HTR-8/SVneo (cell line): ENCODE measurements around the gene CTDP1.
"Not testable (repeated sequence)": the region's sequence is repeated elsewhere in the genome, so short reads cannot be mapped to it uniquely, and the experiment has no call there.

Experiments
- DNase-seq: peaks from one replicate; pipeline ENCODE4 v3.0.0; 2011; ENCODE audit warnings: low spot score, mixed read lengths; ENCODE audit not compliant: insufficient read length
- FAIRE-seq: peaks from 2 replicates; lab custom pipeline; 2011; peaks lifted over from hg19 to GRCh38; lab: Jason Lieb, UNC

The CTDP1 gene

DNA sequence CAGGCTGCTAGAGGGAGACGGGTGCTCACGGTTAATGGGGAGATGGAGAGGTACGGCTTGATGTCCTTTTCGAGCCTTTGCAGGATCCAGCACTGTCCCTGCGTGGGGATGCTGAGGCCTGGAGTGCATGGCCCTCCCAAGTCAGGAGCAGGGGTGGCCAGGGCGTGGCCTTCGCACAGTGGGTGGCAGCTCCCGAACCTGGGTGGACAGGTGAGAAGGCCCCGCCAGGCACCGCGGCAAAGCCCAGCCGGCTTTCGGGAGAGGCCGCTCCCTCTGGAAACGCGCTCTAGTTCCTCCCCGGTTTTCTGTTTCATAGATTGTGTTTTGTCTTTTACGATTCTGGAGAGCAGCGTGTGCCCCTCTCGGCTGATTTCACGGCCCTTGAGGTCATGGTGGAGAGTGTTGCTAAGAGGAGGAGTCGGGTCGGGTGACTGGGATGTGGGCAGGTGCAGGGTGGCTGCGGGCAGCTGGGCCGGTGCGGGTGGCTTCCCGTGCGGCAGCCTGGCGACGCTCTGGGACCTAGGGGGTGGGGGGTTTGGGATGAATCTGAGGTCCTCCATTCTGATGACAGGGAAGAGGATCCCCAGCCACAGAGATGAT lies 39.4 kb downstream of the CTDP1 start:
- DNase-seq (no peak), FAIRE-seq (no peak)

DNA sequence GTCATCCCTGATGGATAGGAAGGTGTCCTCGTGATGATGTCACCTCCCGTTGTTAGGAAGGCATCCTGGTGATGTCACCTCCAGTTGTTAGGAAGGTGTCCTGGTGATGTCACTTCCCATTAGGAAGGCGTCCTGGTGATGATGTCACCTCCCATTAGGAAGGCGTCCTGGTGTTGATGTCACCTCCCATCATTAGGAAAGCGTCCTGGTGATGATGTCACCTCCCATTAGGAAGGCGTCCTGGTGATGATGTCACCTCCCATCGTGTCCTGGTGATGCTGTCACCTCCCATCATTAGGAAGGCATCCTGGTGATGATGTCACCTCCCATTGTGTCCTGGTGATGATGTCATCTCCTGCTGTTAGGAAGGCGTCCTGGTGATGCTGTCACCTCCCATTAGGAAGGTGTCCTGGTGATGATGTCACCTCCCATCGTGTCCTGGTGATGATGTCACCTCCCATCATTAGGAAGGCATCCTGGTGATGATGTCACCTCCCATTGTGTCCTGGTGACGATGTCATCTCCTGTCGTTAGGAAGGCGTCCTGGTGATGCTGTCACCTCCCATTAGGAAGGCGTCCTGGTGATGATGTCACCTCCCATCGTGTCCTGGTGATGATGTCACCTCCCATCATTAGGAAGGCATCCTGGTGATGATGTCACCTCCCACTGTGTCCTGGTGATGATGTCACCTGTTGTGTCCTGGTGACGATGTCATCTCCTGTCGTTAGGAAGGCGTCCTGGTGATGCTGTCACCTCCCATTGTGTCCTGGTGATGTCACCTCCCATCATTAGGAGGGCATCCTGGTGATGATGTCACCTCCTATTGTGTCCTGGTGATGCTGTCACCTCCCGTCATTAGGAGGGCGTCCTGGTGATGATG lies 40.1 kb downstream of the CTDP1 start:
- DNase-seq, result peak; percentile 3
- not testable (repeated sequence) for FAIRE-seq

DNA sequence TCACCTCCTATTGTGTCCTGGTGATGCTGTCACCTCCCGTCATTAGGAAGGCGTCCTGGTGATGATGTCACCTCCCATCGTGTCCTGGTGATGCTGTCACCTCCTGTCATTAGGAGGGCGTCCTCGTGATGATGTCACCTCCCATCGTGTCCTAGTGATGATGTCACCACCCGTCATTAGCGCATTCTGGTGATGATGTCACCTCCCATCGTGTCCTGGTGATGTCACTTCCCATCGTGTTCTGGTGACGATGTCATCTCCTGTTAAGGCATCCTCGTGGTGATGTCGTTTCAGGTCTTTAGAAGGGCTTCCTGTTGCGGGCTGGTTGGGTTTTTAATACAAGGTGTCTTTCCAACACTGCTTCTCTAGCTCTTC lies 40.7 kb downstream of the CTDP1 start:
- FAIRE-seq (no peak), DNase-seq (no peak)

DNA sequence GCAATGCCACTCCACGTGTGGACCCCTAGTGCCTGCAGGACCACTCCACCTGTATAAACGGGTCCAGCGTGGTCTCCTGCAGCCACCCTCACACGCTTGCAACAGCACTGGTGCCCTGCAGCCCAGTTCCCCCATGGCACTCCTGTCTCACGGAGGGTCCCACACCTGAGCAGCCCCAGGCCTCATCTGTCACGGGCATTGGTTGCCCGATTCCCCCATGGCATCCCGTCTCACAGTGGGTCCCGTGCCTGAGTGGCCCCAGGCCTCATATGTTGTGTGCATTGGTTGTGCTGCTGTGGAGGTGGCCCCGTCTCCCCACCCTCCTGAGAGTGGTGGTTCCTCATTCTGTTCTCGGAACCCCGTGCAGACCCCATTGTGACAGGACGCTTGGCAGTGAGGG lies 43.4 kb downstream of the CTDP1 start:
- FAIRE-seq (no peak), DNase-seq (no peak)

DNA sequence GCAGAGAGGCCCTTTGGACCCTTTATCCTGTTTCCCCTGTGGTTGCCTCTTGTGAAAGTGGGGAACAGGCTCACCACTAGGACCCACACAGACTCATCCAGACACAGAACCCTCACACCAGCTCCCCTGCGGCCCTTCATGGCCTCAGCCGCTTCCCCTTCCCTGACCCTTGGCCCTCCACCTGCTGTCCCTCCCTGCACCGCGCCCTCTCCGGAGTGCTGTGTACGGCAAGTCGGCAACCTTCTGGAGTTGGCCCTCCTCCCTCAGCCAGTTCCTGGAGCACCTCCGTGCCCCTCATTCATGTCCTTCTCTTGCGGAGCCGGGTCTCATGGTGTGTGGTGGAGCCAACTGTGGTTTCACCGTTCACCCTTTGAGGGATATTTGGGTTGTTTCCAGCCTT lies 44.0 kb downstream of the CTDP1 start:
- no peak for FAIRE-seq

DNA sequence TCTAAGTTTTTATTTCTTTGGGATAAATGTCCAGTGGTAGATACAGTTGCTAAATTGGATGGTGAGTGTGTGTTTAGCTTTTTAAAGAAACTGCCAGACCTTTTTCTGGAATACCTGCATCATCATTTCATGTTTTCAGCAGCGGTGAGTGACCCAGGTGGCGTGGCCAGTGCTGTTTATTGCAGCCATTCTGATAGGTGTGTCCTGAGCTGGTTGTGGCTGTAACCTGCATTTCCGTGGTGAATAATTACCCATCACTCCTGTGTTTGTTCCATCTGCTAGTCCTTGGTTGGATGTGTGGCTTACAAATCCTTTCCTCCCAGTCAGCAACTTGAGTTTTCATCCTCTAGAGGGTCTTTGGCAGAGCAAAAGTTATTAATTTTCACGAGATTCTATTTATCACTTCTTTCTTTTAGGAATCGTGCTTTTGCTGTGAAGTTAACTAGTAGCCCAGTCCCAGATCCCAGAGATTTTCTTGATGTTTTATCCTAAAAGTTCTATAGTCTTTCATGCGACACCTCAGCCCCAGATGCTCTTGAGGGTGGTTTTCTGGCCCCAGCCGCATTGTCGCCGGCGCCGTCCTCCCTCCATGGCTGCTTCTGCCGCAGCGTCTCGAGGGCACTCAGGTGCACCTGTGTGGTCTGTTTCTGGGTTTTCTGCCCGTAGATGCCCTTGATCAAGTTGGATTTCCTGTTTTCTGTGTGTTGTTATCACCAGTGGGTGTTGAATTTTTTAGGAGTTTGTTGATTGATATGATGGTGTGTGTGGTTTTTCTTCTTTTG lies 44.9 kb downstream of the CTDP1 start:
- FAIRE-seq (no peak), DNase-seq (no peak)

More for the DNA sequence above, 44.0 kb downstream of the CTDP1 start:
- DNase-seq, result no peak

DNA sequence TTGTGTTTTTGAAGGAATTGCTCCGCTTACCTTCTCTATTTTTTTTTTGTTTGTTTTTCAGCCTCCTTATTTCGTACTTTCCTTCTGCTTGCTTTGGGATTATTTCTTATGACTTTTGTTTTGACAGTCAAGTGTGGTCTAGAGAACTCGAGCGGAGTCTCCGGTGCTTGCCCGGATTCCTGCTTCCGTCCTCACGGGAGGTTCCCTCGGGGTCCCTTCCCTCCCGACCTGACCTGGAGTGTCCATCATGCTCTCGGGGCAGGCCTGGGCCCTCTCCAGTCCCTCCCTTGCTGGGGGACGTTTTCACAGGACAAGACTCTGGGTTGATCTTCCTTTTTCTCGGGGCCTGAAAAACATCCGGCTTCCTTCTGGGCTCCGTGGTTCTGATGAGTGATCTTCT lies 45.9 kb downstream of the CTDP1 start:
- FAIRE-seq (no peak), DNase-seq (no peak)

DNA sequence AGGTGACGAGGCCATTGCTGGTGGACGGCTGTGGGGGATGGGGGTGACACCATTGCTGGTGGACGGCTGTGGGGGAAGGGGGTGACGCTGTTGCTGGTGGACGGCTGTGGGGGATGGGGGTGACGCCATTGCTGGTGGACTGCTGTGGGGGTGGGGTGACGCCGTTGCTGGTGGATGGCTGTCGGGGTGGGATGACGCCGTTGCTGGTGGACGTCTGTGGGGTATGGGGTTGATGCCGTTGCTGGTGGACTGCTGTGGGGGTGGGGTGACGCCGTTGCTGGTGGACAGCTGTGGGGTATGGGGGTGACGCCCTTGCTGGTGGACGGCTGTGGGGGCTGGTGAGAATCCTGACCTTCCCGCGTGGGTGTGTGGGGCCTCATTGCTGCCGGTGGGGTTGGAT lies 47.1 kb downstream of the CTDP1 start:
- DNase-seq, result no peak
- no peak for FAIRE-seq

DNA sequence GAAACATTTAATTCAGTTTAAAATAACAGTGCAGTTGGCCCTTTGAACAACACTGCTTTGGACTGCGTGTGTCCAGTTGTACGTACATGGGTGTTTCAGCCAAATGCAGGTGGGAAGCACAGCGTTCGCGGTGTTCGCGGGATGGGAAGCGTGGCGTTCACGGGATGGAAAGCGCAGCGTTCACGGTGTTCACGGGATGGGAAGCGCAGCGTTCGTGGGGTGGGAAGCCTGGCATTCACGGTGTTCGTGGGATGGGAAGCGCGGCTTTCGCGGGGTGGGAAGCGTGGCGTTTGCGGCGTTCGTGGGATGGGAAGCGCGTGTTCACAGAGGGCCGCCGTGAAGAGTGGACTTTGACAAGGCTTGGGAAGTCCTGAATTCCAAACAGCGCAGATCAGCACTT lies 47.6 kb downstream of the CTDP1 start:
- FAIRE-seq (no peak), DNase-seq (no peak)

DNA sequence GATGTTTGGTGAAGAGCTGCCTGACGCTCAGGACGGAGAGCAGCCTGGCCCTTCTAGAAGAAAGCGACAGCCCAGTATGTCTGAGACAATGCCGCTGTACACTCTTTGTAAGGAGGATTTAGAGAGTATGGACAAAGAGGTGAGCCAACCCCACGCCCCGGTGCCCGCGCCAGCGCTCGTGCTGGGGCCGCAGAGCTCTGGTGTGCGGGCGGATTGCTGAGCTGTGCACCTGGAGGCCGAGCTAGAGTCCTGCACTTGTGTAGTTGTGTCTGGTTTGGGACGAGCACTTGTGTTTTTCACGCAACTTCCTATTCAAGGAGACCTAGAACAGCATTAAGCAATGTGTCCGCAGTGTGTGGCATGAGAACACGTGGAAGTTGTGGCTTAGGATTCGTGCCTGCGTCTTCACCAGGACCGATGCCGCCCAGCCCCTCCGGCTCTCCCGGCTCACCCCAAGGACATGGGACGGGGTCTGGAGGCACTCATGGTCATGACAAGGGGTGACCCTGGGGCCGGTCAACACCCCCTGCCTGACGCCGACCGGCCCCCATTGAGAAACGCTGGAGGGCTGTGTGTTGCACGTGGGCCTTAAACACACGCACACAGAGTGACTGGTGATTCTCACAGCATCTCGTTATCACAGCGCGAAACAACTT lies 49.5 kb downstream of the CTDP1 start:
- DNase-seq (no peak), FAIRE-seq (no peak)

DNA sequence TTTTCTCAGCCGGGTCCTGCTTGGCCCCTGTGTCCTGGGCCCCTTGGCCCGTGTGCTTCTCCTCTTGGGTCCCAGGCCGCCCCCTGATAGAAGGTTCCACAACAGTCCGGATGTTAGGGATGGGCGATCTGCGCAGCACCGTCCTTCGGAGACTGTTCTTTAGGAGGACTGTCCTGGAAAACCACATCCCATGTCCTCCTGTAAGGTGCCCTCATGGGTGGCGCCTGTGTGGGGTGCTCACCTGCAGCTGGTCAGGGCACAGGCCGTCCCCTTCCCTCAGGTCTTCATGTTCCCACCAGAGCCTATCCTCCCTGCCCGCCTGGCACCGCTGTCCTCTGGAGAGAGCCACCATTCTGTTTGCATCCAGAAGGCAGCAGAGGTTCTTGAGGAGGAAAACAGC lies 50.0 kb downstream of the CTDP1 start:
- no peak for FAIRE-seq
- no peak for DNase-seq

DNA sequence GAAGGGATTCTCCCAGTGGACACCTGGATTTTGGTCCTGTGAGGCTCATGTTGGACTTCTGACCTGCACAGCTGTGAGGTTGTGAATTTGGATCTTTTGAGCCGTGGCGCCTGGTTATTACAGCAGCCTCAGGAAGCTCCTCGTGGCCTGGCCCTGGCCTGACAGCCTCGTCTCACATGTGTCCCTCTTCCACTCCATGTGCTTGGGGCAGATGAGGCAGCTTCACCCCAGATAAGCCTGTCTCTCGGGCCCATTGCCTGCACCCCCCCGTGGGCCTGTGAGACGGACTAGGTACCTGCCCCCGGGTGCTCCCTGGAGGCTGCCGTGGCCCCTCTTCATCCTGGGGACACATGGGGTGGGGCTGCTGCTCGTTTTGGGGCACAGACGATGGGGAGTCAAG lies 51.2 kb downstream of the CTDP1 start:
- DNase-seq, result no peak
- FAIRE-seq, result no peak

DNA sequence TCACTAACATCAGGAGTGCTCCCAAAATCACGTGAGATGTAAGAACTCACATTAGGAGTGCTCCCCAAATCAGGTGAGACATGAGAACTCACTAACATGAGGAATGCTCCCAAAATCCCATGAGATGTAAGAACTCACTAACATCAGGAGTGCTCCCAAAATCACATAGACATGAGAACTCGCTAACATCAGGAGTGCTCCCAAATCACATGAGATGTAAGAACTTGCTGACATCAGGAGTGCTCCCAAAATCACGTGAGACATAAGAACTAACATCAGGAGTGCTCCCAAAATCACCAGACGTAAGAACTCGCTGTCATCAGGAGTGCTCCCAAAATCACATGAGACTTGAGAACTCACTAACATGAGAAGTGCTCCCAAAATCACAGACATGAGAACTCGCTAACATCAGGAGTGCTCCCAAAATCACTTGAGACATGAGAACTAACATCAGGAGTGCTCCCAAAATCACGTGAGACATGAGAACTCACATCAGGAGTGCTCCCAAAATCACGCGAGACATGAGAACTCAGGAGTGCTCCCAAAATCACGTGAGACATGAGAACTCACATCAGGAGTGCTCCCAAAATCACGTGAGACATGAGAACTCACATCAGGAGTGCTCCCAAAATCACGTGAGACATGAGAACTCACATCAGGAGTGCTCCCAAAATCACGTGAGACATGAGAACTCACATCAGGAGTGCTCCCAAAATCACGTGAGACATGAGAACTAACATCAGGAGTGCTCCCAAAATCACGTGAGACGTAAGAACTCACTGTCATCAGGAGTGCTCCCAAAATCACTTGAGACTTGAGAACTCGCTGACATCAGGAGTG lies 52.5 kb downstream of the CTDP1 start:
- not testable (repeated sequence) for FAIRE-seq, DNase-seq

DNA sequence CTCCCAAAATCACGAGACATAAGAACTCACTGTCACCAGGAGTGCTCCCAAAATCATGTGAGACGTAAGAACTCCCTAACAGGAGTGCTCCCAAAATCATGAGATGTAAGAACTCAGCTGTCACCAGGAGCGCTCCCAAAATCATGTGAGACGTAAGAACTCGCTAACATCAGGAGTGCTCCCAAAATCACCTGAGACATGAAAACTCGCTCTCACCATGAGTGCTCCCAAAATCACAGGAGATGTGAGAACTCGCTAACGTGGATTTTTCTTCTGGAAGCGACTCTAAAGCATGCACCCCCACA lies 53.1 kb downstream of the CTDP1 start:
- FAIRE-seq, result no peak
- no peak for DNase-seq

DNA sequence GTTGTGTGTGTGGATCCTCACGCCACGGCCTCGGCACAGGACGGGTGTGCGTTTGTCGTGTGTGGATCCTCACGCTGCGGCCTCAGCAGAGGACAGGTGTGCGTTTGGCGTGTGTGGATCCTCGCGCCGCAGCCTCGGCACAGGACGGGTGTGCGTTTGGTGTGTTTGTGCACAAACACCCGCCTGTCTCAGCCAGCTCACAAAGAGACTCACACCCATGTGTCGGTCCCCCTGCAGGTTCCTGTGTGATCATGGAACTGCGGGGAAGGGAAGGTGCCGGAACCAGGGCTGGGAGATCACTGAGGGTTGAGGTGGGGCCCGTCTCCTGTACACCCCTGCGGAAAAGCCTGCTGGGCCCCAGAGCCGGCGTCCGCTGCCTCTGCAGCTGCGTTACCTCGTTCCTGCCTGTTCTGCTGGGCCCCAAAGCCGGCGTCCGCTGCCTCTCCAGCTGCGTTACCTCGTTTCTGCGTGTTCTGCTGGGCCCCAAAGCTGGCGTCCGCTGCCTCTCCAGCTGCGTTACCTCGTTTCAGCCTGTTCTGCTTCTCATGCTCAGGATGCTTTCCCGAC lies 53.6 kb downstream of the CTDP1 start:
- DNase-seq (no peak), FAIRE-seq (no peak)

DNA sequence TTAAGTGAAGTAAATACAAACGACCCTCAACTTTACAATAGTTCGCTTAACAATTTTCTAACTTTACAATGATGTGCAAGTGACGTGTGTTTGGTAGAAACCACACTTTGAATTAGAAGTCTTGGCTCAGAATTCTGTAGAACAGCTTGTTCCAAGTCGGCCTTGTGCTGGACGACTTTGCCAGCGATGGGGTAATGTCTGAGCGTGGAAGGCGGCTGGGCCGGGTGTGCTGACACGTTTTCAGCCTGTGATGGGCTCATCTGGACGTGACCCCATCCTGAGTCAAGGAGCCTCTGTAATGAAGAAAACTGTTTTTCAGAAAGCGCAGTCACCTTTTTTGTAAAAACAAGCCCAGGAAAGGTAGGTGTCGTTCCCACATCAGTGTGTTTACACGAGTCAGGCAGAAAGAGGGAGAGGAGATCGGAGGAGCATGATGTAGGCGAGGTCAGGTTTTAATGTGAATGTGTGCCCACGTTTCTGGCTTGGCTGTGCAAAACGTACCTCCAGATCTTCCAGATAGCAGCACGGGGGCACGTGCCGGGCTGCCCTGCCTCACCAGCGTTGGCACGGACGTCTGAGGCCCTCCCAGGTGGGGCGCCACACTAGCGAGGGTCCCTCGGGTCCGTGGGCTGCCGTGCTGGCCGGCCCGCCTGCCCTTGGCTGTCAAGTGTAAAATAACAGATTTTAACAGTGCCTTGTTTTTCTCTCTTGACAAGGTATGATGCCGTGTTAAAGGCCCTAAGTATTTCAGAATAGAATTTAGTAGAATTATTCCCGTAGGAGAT lies 54.6 kb downstream of the CTDP1 start:
- no peak for FAIRE-seq

DNA sequence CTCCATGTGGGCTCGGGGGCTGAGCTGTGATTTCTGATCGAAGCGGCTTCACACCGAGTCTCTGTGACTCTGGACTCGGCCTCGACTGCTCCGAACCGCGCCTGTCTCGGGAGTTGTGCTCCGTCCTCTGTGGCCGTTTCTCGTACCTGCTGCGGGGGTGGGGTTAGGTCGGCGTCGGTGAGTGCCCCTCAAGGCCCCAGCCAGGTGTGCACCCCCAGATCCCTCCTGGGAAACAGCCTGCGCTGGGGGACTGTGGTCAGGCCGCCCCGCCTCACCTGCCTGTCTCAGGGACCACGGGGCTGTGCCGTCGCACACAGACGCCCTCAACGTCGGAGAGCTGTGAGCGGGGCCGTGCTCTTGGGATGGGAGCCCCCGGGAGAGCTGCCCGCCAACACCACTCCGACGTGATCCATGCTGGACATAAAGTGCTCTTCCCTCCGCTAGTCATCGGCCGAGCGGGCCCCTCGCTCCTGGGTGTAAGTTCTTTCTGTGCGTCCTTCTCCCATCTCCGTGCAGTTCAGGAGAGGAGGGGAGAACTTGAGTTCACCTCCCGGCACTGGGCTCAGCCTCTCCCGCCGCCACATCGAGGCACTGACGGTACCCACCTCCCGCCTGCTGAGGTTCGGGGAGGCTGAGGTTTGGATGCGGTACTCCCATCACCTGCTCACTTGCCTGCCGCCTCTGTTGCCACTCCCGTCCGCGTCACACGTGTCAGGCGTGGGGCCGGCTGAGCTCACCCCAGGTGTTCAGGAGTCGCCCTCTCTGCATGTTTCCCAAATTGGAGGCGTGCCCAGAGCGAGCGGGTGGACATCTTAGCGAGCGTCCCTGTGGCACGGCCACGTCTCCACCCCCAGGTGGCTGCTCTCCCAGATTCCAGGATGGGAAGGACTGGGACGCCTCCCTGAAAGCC lies 55.7 kb downstream of the CTDP1 start:
- FAIRE-seq, result no peak
- DNase-seq, result no peak

More for the DNA sequence above, 54.6 kb downstream of the CTDP1 start:
- DNase-seq, result no peak

DNA sequence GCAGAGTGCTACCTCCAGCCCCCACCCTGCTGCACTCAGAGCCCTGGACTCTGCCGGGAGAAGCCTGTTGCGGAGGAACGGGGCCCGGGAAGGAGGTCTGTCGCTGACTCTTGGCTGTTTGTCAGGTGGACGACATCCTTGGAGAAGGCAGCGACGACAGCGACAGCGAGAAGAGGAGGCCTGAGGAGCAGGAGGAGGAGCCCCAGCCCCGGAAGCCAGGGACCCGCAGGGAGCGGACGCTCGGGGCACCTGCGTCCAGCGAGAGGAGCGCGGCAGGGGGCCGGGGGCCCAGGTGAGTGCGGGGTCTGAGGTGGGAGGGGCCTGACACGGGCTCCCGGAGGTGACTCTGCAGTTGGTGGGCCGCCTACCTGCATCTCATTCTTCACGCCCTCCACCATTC lies 56.6 kb downstream of the CTDP1 start:
- DNase-seq (no peak), FAIRE-seq (no peak)
